GM23338 (cell line): Measurements from ENCODE around the gene THAP6. TPM values are rescaled to one million over a fixed set of nuclear protein-coding genes. Genes with fewer than 3 reads are reported as not detected.

Source experiments
- ATAC-seq: fragments of 200-7000 bp; cut with Tn5 transposase; 3 replicates; pipeline ENCODE4 v1.9.1; 2020
- DNase-seq: peaks from one replicate; pipeline ENCODE4 v3.0.0-alpha.2; 2015; ENCODE audit warnings: low spot score
- H2AFZ ChIP-seq: fragments of 200-600 bp; sonication (generic); 2 replicates; pipeline ENCODE4 v1.8.0; 2016; ENCODE audit warnings: antibody characterized with exemption, mild to moderate bottlenecking, moderate library complexity
- H3F3A ChIP-seq: fragments of 200-600 bp; sonication (generic); replicated peaks from 2 replicates; pipeline ENCODE4 v1.8.0; 2017; ENCODE audit warnings: antibody characterized with exemption, mixed run types, low read depth
- H3K27ac ChIP-seq: fragments of 200-600 bp; sonication (generic); 2 replicates; pipeline ENCODE4 v1.6.1; 2016; ENCODE audit warnings: low read depth
- H3K27me3 ChIP-seq: fragments of 200-600 bp; sonication (generic); 2 replicates; pipeline ENCODE4 v1.8.0; 2016; ENCODE audit warnings: mild to moderate bottlenecking, mixed run types, moderate library complexity; ENCODE audit not compliant: insufficient read depth
- H3K36me3 ChIP-seq: fragments of 200-600 bp; sonication (generic); 2 replicates; pipeline ENCODE4 v1.8.0; 2016; ENCODE audit warnings: mild to moderate bottlenecking; ENCODE audit not compliant: insufficient read depth
- H3K4me1 ChIP-seq: fragments of 200-600 bp; sonication (generic); 2 replicates; pipeline ENCODE4 v1.8.0; 2016; ENCODE audit warnings: mild to moderate bottlenecking, moderate library complexity; ENCODE audit not compliant: insufficient read depth
- H3K4me2 ChIP-seq: fragments of 200-600 bp; sonication (generic); 2 replicates; pipeline ENCODE4 v1.7.1; 2017; ENCODE audit warnings: mixed run types
- H3K4me3 ChIP-seq: fragments of 200-600 bp; sonication (generic); 2 replicates; pipeline ENCODE4 v1.6.1; 2016; ENCODE audit warnings: mixed run types
- H3K79me2 ChIP-seq: fragments of 200-600 bp; sonication (generic); replicated peaks from 2 replicates; pipeline ENCODE4 v1.8.0; 2017; ENCODE audit warnings: mild to moderate bottlenecking; ENCODE audit not compliant: insufficient read depth
- H3K9me2 ChIP-seq: fragments of 200-600 bp; sonication (generic); 2 replicates; pipeline ENCODE4 v1.8.0; 2017; ENCODE audit not compliant: insufficient read depth
- H4K20me1 ChIP-seq: fragments of 200-600 bp; sonication (generic); replicated peaks from 2 replicates; pipeline ENCODE4 v1.8.0; 2017; ENCODE audit warnings: mild to moderate bottlenecking; ENCODE audit not compliant: insufficient read depth
- H3K27ac Mint-ChIP-seq: 2 replicates; pipeline ENCODE4 v1.8.0; 2020; ENCODE audit warnings: inconsistent platforms, mild to moderate bottlenecking, moderate library complexity, mixed read lengths
- H3K27me3 Mint-ChIP-seq: 3 replicates; pipeline ENCODE4 v1.8.0; 2022; ENCODE audit warnings: low read depth, mild to moderate bottlenecking, moderate library complexity, mixed read lengths, inconsistent platforms; ENCODE audit not compliant: insufficient read depth, poor library complexity
- H3K36me3 Mint-ChIP-seq: 3 replicates; pipeline ENCODE4 v1.8.0; 2021; ENCODE audit warnings: low read depth, mild to moderate bottlenecking, inconsistent platforms, moderate library complexity, mixed read lengths
- H3K4me1 Mint-ChIP-seq: 3 replicates; pipeline ENCODE4 v1.8.0; 2020; ENCODE audit warnings: mild to moderate bottlenecking, inconsistent platforms, mixed read lengths
- H3K4me3 Mint-ChIP-seq: 3 replicates; pipeline ENCODE4 v1.8.0; 2021; ENCODE audit warnings: moderate library complexity, mild to moderate bottlenecking, inconsistent platforms, mixed read lengths
- H3K9me3 Mint-ChIP-seq: 3 replicates; pipeline ENCODE4 v1.8.0; 2020; ENCODE audit warnings: moderate library complexity, mild to moderate bottlenecking, inconsistent platforms, mixed read lengths
- CREB1 ChIP-seq: fragments of 250-450 bp; sonication (Bioruptor Pico); IDR thresholded peaks from 2 replicates; pipeline ENCODE4 v1.5.0; 2020; ENCODE audit warnings: low read depth, mild to moderate bottlenecking, moderate library complexity
- EZH2 ChIP-seq: fragments of 200-600 bp; sonication (generic); IDR thresholded peaks from one replicate; pipeline ENCODE4 v1.8.0; 2017; ENCODE audit warnings: antibody characterized with exemption, mild to moderate bottlenecking, low read depth; ENCODE audit not compliant: unreplicated experiment
- EZH2phosphoT487 ChIP-seq: fragments of 200-600 bp; sonication (generic); IDR thresholded peaks from one replicate; pipeline ENCODE4 v1.8.1; 2018; ENCODE audit warnings: antibody characterized with exemption; ENCODE audit not compliant: unreplicated experiment
- JUNB ChIP-seq: IDR thresholded peaks from one replicate; pipeline ENCODE4 v1.6.1; 2016; ENCODE audit warnings: antibody characterized with exemption; ENCODE audit not compliant: unreplicated experiment
- NANOG ChIP-seq: IDR thresholded peaks from 2 replicates; pipeline ENCODE4 v1.6.1; 2016; ENCODE audit warnings: antibody characterized with exemption, borderline replicate concordance
- POLR2AphosphoS5 ChIP-seq: IDR thresholded peaks from 2 replicates; pipeline ENCODE4 v1.6.1; 2016; ENCODE audit warnings: antibody characterized with exemption, low read depth
- STAT1 ChIP-seq: IDR thresholded peaks from one replicate; pipeline ENCODE4 v1.6.1; 2016; ENCODE audit warnings: antibody characterized with exemption; ENCODE audit not compliant: unreplicated experiment
- ZNF114 ChIP-seq: fragments of 250-450 bp; sonication (Bioruptor Pico); IDR thresholded peaks from 2 replicates; pipeline ENCODE4 v1.5.0; 2020; ENCODE audit warnings: mild to moderate bottlenecking, moderate library complexity
- ZNF331 ChIP-seq: fragments of 250-450 bp; sonication (Bioruptor Pico); IDR thresholded peaks from 2 replicates; pipeline ENCODE4 v1.5.0; 2020; ENCODE audit warnings: low read depth, mild to moderate bottlenecking, moderate library complexity
- polyA plus RNA-seq: library from polyadenylated mRNA; unstranded; fragments of >200 nt; fragmentation: Nextera tagmentation; extraction: Ambion mirVana; gene quantifications from 2 replicates; pipeline ENCODE4 v1.2.1, GENCODE V29; 2016
- total RNA-seq: library from RNA; depleted of rRNA; stranded (reverse); fragments of >200 nt; shearing (Covaris generic); gene quantifications from 2 replicates; pipeline ENCODE4 v1.2.3, GENCODE V29; 2014
- TF ChIP-seq, protein P1 (sequence below), 2 experiments: fragments of 200-600 bp in 1 of 2; sonication (generic) in 1 of 2; conservative IDR thresholded peaks; 2 replicates each; pipeline versions ENCODE4 v1.5.1 to v1.6.1; 2016 to 2017; ENCODE audit warnings: antibody characterized with exemption in 2 of 2, low read depth in 2 of 2, mild to moderate bottlenecking in 2 of 2, moderate library complexity in 1 of 2
- TF ChIP-seq, protein P2 (sequence below): IDR thresholded peaks from 2 replicates; pipeline ENCODE4 v1.6.1; 2016; ENCODE audit warnings: antibody characterized with exemption
- TF ChIP-seq, protein P3 (sequence below): fragments of 250-450 bp; sonication (Bioruptor Pico); IDR thresholded peaks from 2 replicates; pipeline ENCODE4 v1.5.0; 2020; ENCODE audit warnings: mild to moderate bottlenecking, moderate library complexity

The THAP6 gene
- total and polyA plus RNA-seq, 2 experiments from 2014 or later: 9.0 to 15.2 TPM

DNA sequence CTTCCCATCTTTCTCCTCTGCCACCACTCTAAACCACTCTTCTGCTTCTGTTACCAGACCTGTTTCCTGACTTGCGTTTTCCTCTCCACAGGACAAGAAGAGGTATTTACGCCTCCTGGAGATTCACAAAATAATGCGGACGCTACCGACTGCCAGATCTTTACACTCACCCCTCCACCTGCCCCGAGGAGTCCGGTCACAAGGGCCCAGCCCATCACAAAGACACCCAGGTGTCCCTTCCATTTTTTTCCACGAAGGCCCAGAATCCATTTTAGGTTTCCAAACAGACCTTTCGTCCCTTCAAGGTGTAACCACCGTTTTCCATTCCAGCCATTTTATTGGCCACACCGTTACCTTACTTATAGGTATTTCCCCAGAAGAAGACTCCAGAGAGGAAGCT is 49.8 kb downstream of the THAP6 start (continued):
- TF ChIP-seq, protein P1, sequence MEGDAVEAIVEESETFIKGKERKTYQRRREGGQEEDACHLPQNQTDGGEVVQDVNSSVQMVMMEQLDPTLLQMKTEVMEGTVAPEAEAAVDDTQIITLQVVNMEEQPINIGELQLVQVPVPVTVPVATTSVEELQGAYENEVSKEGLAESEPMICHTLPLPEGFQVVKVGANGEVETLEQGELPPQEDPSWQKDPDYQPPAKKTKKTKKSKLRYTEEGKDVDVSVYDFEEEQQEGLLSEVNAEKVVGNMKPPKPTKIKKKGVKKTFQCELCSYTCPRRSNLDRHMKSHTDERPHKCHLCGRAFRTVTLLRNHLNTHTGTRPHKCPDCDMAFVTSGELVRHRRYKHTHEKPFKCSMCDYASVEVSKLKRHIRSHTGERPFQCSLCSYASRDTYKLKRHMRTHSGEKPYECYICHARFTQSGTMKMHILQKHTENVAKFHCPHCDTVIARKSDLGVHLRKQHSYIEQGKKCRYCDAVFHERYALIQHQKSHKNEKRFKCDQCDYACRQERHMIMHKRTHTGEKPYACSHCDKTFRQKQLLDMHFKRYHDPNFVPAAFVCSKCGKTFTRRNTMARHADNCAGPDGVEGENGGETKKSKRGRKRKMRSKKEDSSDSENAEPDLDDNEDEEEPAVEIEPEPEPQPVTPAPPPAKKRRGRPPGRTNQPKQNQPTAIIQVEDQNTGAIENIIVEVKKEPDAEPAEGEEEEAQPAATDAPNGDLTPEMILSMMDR (conservative IDR thresholded peaks at IDR 0.05; ENCODE audit: low read depth in 2 of 2): no peak
- no peak for TF ChIP-seq POLR2AphosphoS5
- TF ChIP-seq, protein P2, sequence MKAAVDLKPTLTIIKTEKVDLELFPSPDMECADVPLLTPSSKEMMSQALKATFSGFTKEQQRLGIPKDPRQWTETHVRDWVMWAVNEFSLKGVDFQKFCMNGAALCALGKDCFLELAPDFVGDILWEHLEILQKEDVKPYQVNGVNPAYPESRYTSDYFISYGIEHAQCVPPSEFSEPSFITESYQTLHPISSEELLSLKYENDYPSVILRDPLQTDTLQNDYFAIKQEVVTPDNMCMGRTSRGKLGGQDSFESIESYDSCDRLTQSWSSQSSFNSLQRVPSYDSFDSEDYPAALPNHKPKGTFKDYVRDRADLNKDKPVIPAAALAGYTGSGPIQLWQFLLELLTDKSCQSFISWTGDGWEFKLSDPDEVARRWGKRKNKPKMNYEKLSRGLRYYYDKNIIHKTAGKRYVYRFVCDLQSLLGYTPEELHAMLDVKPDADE: no peak
- TF ChIP-seq EZH2phosphoT487: no peak
- TF ChIP-seq CREB1: no peak

DNA sequence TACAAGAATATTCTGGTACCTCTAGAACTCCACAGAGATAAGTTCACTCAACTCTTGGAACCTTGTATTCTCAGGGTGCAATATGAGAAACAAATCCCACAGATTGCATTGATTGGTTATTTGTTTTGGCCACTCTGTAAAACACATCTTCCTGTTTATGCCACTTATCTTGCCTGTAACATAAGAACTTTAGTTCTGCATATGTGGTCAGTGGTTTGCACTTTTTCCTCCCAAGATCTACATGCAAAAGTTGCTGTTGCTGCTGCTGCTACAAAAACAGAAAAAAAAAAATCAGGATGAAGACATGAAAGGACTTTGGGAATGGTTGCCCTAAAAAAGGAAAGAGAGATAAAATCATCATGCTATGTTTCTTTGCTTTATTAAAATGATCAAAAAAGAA is 51.2 kb downstream of the THAP6 start:
- Histone ChIP-seq H3F3A (no peaks in the 10 kb centered on the region), H3K4me2 (no peak overlapping the region), H3K36me3 (no peaks in the 10 kb centered on the region), H3K4me3 (no peak overlapping the region), H3K4me1 (no peaks in the 10 kb centered on the region), H3K27me3 (no peaks in the 10 kb centered on the region), H3K27ac (no peak overlapping the region), H4K20me1 (no peaks in the 10 kb centered on the region), H3K9me2 (0 out of 2 replicates have a peak, but pooled peaks cover 4% of the 10 kb centered on the region), H2AFZ (no peak overlapping the region), H3K79me2 (no peaks in the 10 kb centered on the region)
- DNase-seq (no peak), ATAC-seq (no peak)
- no peak overlapping the region for H3K27ac Mint-ChIP-seq
- H3K4me3 Mint-ChIP-seq: no peak overlapping the region
- H3K27me3 Mint-ChIP-seq: peaks cover 10% of the 10 kb centered on the region
- H3K9me3 Mint-ChIP-seq: peaks cover 22% of the 10 kb centered on the region
- H3K36me3 Mint-ChIP-seq: peaks cover 8% of the 10 kb centered on the region; the same call in 2 of the 3 replicates
- H3K4me1 Mint-ChIP-seq: peaks cover 8% of the 10 kb centered on the region
- no peak for TF ChIP-seq CREB1
- no peak for TF ChIP-seq JUNB
- no peak for TF ChIP-seq STAT1
- TF ChIP-seq, protein P2: no peak
- no peak for TF ChIP-seq ZNF114 (CRISPR knock-in tag)
- no peak for TF ChIP-seq POLR2AphosphoS5
- TF ChIP-seq, protein P1 (conservative IDR thresholded peaks at IDR 0.05; ENCODE audit: low read depth in 2 of 2): no peak
- TF ChIP-seq EZH2: no peak
- TF ChIP-seq, protein P3, sequence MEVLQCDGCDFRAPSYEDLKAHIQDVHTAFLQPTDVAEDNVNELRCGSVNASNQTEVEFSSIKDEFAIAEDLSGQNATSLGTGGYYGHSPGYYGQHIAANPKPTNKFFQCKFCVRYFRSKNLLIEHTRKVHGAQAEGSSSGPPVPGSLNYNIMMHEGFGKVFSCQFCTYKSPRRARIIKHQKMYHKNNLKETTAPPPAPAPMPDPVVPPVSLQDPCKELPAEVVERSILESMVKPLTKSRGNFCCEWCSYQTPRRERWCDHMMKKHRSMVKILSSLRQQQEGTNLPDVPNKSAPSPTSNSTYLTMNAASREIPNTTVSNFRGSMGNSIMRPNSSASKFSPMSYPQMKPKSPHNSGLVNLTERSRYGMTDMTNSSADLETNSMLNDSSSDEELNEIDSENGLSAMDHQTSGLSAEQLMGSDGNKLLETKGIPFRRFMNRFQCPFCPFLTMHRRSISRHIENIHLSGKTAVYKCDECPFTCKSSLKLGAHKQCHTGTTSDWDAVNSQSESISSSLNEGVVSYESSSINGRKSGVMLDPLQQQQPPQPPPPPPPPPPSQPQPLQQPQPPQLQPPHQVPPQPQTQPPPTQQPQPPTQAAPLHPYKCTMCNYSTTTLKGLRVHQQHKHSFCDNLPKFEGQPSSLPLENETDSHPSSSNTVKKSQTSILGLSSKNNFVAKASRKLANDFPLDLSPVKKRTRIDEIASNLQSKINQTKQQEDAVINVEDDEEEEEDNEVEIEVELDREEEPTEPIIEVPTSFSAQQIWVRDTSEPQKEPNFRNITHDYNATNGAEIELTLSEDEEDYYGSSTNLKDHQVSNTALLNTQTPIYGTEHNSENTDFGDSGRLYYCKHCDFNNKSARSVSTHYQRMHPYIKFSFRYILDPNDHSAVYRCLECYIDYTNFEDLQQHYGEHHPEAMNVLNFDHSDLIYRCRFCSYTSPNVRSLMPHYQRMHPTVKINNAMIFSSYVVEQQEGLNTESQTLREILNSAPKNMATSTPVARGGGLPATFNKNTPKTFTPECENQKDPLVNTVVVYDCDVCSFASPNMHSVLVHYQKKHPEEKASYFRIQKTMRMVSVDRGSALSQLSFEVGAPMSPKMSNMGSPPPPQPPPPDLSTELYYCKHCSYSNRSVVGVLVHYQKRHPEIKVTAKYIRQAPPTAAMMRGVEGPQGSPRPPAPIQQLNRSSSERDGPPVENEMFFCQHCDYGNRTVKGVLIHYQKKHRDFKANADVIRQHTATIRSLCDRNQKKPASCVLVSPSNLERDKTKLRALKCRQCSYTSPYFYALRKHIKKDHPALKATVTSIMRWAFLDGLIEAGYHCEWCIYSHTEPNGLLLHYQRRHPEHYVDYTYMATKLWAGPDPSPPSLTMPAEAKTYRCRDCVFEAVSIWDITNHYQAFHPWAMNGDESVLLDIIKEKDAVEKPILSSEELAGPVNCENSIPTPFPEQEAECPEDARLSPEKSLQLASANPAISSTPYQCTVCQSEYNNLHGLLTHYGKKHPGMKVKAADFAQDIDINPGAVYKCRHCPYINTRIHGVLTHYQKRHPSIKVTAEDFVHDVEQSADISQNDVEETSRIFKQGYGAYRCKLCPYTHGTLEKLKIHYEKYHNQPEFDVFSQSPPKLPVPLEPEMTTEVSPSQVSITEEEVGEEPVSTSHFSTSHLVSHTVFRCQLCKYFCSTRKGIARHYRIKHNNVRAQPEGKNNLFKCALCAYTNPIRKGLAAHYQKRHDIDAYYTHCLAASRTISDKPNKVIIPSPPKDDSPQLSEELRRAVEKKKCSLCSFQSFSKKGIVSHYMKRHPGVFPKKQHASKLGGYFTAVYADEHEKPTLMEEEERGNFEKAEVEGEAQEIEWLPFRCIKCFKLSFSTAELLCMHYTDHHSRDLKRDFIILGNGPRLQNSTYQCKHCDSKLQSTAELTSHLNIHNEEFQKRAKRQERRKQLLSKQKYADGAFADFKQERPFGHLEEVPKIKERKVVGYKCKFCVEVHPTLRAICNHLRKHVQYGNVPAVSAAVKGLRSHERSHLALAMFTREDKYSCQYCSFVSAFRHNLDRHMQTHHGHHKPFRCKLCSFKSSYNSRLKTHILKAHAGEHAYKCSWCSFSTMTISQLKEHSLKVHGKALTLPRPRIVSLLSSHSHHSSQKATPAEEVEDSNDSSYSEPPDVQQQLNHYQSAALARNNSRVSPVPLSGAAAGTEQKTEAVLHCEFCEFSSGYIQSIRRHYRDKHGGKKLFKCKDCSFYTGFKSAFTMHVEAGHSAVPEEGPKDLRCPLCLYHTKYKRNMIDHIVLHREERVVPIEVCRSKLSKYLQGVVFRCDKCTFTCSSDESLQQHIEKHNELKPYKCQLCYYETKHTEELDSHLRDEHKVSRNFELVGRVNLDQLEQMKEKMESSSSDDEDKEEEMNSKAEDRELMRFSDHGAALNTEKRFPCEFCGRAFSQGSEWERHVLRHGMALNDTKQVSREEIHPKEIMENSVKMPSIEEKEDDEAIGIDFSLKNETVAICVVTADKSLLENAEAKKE (CRISPR knock-in tag): no peak
- TF ChIP-seq ZNF331: no peak
- no peak for TF ChIP-seq NANOG
